GM06990 (cell line): ENCODE results near the gene PPM1B.

Experiments used
- DNase-seq: peaks from one replicate; pipeline ENCODE4 v3.0.0-alpha.2; 2011; ENCODE audit not compliant: insufficient read length; ENCODE audit errors: extremely low read depth
- H3K27me3 ChIP-seq: replicated peaks from 2 replicates; pipeline ENCODE4 v1.6.0; 2011; ENCODE audit warnings: low read length; ENCODE audit not compliant: control insufficient read depth, insufficient read depth
- H3K36me3 ChIP-seq: 2 replicates; pipeline ENCODE4 v1.5.1; 2011; ENCODE audit warnings: low read length; ENCODE audit not compliant: control insufficient read depth, insufficient read depth
- H3K4me3 ChIP-seq: replicated peaks from 2 replicates; pipeline ENCODE4 v1.5.1; 2011; ENCODE audit warnings: low read depth, mild to moderate bottlenecking, control low read depth, low read length
- TF ChIP-seq, protein P1 (sequence below): IDR thresholded peaks from 2 replicates; pipeline ENCODE4 v1.5.1; 2011; ENCODE audit warnings: low read length, control low read depth, mild to moderate bottlenecking, inconsistent platforms; ENCODE audit not compliant: insufficient read depth, poor library complexity, severe bottlenecking

Gene PPM1B

DNA sequence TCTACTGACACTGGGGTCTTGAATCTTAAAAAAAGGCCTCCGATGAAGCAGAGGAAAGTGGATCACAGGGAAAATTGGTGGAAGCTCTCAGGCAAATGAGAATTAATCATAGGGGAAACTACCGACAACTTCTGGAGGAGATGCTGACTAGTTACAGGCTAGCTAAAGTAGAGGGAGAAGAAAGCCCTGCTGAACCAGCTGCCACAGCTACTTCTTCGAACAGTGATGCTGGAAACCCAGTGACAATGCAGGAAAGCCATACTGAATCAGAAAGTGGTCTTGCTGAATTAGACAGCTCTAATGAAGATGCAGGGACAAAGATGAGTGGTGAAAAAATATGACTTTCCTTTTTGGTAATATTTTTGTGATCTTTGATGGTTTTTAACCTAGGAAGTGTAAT lies 61.7 kb downstream of the PPM1B start:
- Histone ChIP-seq H3K27me3 (no peaks in the 10 kb centered on the region), H3K4me3 (no peak overlapping the region), H3K36me3 (no peaks in the 10 kb centered on the region; the same call in 1 of the 2 replicates)
- TF ChIP-seq, protein P1, sequence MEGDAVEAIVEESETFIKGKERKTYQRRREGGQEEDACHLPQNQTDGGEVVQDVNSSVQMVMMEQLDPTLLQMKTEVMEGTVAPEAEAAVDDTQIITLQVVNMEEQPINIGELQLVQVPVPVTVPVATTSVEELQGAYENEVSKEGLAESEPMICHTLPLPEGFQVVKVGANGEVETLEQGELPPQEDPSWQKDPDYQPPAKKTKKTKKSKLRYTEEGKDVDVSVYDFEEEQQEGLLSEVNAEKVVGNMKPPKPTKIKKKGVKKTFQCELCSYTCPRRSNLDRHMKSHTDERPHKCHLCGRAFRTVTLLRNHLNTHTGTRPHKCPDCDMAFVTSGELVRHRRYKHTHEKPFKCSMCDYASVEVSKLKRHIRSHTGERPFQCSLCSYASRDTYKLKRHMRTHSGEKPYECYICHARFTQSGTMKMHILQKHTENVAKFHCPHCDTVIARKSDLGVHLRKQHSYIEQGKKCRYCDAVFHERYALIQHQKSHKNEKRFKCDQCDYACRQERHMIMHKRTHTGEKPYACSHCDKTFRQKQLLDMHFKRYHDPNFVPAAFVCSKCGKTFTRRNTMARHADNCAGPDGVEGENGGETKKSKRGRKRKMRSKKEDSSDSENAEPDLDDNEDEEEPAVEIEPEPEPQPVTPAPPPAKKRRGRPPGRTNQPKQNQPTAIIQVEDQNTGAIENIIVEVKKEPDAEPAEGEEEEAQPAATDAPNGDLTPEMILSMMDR = no peak
- DNase-seq = no peak

DNA sequence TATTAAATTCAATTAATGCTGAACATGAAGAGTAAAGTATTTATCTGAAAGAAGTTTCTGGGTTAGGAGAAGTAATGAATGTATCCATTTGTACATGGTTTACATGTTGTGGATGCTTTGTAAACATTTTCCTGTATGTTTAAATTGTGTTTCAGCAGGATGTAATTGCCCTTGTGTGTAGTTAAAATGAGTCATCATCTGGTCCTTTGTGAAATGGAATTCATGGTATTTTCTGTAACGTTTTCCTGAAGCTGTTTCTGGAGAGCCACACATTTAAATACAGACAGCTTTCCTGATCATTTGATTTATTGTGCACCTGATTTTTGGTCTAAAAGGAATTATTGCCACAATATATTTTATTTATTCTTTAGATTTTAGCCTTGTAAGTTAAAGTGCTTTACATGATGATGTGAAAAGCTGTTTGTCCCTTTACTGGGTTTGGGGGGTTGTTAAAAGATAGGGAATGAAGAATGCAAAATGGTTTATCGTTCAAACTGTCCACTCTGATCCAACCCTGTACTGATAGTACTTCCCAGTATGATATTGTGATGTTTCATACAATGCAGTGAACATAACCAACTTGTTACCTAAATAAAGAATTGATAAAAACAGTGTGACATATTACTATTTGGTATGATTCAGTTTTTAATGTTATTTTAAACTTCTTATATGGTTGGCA lies 64.9 kb downstream of the PPM1B start:
- no peaks in the 10 kb centered on the region for H3K36me3 ChIP-seq
- DNase-seq = no peak
- H3K27me3 ChIP-seq = no peaks in the 10 kb centered on the region
- H3K4me3 ChIP-seq = no peak overlapping the region
- TF ChIP-seq, protein P1 = no peak

DNA sequence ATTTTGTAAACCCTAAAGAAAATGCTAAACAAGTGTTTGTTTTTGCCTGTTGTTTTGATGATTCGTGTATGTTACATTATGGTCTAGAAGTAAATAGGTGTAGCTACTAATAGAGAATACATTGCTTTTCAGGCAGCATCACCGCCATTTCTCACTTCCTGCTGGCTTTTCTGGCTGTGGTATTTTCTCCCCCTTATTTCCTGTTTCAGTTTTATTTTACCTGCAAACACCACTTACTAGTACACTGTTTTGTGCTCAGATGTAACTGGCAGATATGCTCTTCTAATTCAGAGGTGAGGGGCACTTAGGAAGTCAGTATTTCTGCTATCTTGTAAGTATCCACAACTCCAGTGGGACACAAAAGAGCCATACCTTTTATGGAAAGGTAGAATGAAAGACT lies 68.5 kb downstream of the PPM1B start:
- Histone ChIP-seq H3K27me3 (no peaks in the 10 kb centered on the region), H3K4me3 (no peak overlapping the region)

DNA sequence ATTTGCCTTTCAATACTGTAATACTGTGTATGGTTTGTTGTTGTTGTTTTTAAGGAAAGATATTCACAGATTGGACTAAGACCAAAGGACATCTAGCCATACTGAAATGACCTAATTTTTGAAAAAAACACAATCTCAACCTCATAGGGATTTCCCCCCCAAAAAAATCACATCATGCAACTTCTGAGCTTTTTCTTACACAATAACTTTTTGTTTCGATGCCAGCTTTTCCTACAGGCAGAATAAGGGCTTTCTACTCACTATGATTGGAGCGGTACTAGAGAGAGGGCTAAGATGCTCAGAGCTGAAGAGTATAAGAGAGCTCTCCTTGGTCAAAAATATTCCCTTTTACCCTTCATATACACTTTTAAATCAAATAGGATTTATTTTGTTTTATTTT lies 74.2 kb downstream of the PPM1B start:
- no peaks in the 10 kb centered on the region for H3K36me3 ChIP-seq
- TF ChIP-seq, protein P1 = no peak

More for the DNA sequence above, 68.5 kb downstream of the PPM1B start:
- DNase-seq = peak; percentile 48
- TF ChIP-seq, protein P1 = no peak
- H3K36me3 ChIP-seq = no peaks in the 10 kb centered on the region

DNA sequence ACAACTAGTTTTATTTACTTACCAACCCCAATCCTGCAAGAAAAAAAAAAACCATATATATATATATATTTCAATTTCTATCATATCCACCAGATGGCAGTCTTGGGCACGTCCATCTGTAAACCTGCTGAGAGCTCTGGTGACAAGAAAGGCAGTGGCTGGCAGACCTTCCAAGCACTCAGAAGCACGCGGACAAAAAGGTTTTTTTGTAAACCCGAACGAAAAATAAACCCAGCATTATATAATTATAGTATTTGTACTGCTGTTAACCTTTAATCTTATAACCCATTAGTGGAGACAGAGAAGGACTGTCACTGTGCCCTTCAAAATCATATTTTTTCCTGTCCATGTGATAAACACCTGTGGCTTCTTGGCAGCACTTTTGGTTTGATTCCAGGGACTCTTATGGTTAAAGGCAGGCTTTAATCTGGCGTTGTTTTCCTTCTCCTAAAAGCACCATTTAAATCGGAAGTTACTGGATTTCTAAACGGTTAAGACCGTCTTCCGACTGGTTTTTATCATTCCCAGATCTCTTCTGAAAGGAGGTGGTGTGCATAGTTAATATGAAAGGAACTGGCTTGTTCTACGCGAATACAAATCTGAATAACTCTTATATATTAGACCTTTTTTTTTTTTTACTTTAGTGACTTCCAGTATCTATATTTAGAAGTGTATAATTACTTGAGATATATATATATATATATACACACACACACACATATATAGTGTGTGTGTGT lies 75.6 kb downstream of the PPM1B start:
- H3K4me3 ChIP-seq = no peak overlapping the region
- DNase-seq = no peak
- no peaks in the 10 kb centered on the region for H3K36me3 ChIP-seq
- TF ChIP-seq, protein P1 = peak; percentile 49
- H3K27me3 ChIP-seq = no peaks in the 10 kb centered on the region

More for the DNA sequence above, 74.2 kb downstream of the PPM1B start:
- Histone ChIP-seq H3K27me3 (no peaks in the 10 kb centered on the region), H3K4me3 (no peak overlapping the region)
- DNase-seq = no peak
